AG20443 (cell line): ENCODE results near the gene GALT.
A peak's percentile ranks its signal among the peaks of the same experiment; 100 is the strongest.

Experiments
- DNase-seq: peaks from one replicate; pipeline ENCODE4 v3.0.0; 2012; ENCODE audit warnings: low spot score, mixed read lengths

The GALT gene

DNA sequence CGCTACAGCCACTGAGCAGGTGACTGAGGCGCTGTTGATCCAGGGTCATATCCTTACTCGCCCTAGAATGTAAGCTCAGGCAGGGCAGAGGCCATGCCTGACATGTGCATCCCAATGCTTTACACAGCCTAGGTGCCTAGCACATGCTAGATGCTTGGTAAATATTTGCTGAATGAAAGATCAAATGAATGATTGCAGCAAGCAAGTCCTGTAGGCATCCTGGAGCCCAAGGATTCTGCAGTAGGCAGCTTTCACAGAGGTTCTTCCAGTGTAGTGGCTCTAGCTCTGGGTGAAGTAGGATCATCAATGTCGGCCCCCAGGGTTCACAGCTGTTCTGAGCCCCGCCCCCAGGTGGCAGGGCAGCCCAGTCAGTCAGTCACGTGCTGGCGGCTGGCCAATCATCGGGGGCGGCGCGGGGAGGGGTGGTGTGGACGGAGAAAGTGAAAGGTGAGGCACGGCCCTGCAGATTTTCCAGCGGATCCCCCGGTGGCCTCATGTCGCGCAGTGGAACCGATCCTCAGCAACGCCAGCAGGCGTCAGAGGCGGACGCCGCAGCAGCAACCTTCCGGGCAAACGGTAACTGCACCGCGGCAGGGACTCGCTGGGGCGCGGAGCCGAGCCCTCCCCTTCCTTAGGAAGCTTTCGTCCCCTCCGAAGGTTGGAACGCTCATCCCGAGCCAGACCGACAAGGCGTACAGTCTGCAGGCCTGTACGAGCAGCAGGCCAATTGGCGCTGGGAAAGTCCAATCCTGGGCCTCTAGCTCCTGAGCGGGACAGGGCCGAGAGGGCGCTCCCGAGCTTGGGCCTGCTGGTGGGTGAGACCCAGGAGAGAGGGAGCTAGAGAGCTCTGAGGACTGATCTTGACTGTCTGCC is at the start of gene GALT:
Gene GALT, plus strand, starts transcription at position 465 of the 873 bp plus-strand sequence. Its CDS starts 30 bp downstream, at position 495.
- DNase-seq = peak; percentile 92

GRCh38 chr9:34599546-34599945 is 46.9 kb upstream of the GALT start:
- no peak for DNase-seq

DNA sequence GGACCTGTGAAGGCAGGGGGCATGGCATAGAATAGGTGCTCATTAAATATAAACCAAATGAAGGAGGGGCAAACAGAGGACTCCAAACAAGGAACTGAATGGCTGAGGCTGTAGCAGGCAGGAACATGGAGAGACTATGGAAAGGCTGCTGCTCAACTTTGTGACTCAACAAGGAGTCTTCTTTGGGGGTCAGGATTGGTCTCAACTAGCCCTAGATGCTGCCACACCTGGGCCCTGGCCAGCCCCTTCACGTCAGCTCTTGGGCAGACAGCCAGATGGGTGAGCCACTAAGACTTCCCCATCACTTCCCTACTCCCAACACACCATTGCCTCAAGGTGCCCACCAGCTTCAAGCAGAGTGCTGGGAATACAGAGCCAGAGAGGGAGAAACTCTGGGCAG is 45.6 kb upstream of the GALT start:
- no peak for DNase-seq

DNA sequence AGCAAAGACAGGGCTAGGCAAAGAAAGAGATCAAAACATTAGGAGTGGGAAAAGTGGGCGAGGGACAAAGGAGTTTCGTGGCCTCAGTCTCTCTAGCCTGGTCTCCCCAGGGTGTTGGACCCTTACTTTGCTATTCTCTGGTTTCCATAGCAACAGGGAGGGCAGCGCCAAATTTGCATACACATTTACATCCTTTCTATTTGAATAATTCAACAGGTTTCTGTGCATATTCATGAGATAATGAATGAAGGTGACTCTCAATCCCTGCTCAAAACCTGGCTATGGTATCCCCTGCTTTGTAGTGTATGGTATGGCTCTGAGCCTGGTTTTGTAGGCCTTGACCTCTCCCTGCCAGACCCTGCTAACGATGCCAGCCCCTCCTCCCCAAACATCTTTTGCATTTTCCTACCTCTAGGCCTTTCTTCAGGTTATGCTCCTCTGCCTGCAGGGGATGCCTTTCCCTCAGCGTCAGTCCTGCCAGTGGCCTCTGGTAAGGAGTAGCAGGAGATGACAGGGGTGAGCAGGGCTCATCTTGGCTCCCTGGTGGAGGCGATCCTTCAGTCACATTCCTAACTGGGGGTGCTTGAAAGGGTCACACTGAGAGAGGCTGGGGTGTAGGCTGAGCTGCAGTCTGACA is 44.4 kb upstream of the GALT start:
- no peak for DNase-seq

GRCh38 chr9:34603610-34604231 is 42.8 kb upstream of the GALT start:
- peak; percentile 90 for DNase-seq

DNA sequence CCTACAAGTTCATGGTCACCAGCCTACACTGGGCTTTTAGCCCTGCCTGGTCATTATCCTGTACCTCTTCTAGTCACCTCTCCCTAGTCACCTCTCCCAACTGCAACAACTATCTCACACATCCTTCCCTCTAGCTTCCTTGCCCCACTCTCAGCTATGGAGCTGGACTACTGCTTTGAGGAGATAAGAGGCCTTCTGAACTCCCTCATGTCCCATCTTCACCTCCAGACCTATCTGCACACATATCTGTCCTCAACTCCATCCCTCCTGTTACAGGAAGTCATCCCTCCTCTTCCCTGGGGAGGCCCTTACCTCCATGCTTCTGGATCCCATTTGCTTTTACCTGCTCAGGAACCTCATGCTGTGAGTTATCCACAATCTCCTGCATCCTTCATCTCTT is 40.3 kb upstream of the GALT start:
- DNase-seq = no peak

DNA sequence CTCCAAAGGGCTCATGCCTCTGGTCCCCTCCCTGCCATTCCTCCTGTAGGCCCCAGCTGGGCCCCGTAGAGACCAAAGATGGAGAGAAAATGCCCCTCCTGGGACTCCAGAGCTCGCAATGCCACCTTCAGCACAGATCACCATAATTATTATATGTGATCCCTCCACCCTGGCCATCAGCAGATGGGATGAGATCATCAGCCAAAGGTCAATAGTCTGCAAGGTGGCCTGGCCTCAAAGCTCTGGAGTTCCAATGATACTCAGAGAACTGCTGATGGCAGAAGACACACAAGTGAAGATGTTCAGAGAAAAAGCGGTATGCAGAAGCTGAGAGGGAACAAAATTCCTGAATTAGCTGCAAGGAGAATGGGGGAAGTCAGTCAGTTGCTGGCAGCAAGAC is 39.6 kb upstream of the GALT start:
- DNase-seq = no peak

DNA sequence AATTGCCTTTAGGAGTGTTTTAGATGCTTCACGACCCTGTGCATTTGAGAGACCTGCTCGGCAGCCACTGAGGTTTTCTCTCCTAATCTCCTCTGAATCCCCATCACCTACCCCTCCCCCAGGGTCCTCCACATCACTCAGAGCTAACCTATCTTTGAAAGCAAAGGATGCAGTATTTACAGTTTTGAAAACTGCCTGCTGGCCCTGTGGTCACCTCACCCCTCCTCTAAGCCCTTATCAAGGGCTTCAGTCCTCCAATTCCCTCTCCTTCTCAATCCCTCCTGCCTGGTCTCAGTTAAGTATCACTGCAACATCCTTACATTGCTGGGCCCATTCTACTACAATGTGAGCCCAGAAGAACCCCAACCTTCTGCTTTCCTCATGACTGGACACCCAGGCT is 39.1 kb upstream of the GALT start:
- no peak for DNase-seq

- no peak for DNase-seq
These were observed 35.9 kb upstream of the GALT start for GRCh38 chr9:34610434-34611206.

DNA sequence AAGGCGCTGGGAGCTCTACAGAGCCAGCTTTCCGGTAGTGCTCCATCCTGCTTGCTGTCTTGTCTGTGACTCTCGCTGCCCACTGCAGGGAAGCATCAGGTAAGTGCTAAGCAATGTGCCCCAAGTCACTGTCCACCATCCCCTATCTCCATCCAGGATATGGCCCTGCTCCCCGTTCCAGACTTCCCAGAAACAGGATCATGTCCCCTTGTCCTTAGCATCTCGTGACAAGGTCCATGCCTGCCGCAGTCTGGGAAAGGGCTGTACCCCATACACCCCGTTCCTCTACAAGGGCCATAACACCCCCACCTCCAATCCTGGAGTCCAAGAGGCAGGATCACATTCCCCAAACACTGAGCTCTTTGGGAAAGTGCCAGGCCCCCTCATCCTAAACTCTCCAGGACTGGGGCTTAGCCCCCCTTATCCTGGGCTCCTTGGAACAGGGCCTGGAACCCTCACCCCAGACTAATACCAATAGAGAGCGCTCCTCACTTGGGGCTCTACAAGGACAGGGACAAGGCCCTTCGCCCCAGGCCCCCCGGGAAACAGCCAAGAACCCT is 35.1 kb upstream of the GALT start:
- DNase-seq = peak; percentile 18

GRCh38 chr9:34611811-34612787 is 34.4 kb upstream of the GALT start, which contains the start of gene RPP25L:
RPP25L (minus strand) TSS chr9:34612097; CDS start chr9:34611296, 801 bp downstream.
- DNase-seq = peak; percentile 98

- peak; percentile 88 for DNase-seq
These were observed 33.6 kb upstream of the GALT start for GRCh38 chr9:34612788-34613390.

DNA sequence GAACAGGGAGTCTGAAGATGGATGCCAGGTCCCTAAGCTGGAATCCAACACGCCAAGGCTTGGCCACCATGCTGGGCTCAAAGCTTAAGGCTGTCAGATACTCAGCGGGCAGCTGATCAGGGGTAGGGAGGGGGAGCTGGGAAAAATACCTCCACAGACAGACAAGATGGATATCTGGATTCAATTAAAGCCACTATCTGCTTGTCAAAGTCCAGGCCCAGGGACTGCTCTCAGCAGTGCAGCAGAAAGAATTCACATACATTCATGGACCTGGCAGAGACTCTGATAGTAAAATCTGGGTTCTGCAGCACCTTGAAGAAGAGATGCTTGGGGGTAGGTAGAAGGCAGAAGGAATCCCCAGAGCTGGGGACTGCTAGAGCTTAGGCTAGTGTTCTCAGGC is 31.3 kb upstream of the GALT start:
- DNase-seq = no peak

DNA sequence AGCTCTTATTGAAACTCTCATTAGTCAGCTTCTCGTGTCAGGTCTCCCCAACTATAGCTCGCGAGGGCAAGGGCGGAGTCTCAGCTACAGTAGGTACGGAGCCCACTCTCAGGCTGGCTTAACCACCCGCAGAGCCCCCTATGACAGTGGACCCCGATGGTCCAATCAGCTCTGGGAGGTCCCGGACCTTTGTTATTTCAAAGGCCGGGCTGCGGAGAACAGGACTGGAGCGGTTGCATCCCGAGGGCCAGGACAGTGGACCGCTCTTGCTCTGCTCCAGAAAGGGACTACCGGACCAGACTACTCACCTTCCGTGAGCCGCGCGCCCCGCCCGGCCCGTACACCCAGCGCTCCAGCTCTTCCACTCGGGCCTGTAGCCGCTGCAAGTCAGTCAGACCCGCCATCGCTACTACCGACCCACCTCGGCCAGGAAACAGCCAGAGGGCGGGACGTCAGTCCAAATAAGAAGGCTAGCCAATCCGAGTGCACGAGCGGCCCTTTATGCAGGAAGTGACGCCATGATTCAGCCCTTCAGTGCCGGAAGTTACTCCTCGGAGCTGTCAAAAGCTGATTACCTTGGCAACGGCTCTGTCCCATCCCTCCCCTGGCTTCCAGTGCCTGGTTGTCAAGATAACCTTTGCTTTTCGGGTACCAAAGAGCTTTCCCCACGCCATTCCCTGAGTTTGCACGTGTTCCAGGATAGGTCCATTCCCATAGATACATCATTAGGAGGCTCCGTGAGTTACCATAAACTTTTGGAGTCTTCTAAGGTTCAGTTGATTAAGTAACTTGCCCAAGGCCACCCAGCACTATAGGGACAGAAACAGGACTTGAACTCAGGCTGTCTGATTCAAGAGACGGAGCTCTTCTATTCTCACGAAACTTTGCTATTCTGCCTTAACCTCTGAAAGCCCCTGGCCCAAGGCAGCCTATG is 26.1 kb upstream of the GALT start, which contains the start of gene DCTN3:
Gene DCTN3, minus strand, starts transcription at position 435 of the 934 bp plus-strand sequence. Its CDS starts 31 bp downstream, at position 404.
- peak; percentile 97 for DNase-seq

DNA sequence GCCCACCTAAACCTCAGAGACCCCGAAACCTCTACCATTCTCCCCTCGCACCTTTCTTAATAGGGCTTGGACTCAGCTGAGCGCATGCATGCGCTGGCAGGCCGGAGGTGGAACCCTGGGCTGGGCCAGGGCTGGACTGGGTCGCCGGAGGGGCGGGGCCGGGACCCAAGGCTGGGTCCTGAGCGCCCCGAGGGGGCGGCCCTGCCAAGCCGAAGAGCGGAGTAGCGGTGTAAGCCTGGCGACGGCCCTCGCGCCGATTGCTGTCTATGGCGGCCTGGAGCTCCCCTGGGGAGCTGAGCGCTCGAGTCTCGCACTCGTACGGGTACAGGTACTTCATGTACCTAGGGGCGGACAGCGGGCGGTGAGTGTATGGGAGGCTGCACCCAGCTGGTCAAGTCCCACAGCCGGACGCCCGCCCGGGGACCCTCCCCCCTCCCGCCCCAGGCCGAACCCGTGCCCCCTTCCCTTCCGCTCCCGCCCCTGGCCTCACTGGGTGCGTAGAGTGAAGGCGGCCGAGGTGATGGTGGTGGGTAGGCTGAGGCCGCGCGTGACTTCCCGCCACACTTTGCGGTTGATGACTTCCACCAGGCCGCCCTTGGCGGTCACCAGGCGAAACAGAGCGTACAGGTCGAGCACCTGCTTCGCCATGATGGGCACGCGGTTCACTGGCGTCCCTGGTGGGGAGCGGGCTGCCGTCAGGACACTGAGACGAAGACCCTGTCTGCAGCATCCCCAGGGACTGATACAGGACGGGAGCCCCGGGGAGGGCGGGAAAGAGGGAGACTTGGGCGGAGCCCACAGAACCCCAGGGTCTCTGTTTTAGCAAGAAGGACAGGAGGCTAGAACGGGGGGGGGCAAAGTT is 22.9 kb upstream of the GALT start:
- DNase-seq = no peak

GRCh38 chr9:34624475-34625185 is 21.8 kb upstream of the GALT start:
- no peak for DNase-seq

GRCh38 chr9:34625186-34625486 is 21.3 kb upstream of the GALT start:
- DNase-seq = no peak
